HEK293T (cell line): ENCODE measurements around the gene GPRC5D.
A peak's percentile ranks its signal among the peaks of the same experiment; 100 is the strongest.

ENCODE experiments used
- CTCF ChIA-PET: fragments of 350-600 bp; formaldehyde crosslinking; extraction: SDS; loops from one replicate; lab custom pipeline; 2021; ENCODE audit warnings: antibody characterized with exemption, inconsistent platforms; lab: Yijun Ruan, JAX
- POLR2A ChIA-PET: fragments of 350-600 bp; formaldehyde crosslinking; extraction: SDS; loops from one replicate; lab custom pipeline; 2020; ENCODE audit warnings: antibody characterized with exemption, inconsistent platforms; lab: Yijun Ruan, JAX
- DNase-seq: peaks from one replicate; pipeline ENCODE4 v3.0.0; 2012; ENCODE audit warnings: mixed read lengths; ENCODE audit errors: extremely low spot score
- ARNT ChIP-seq: fragments of 450-650 bp; IDR thresholded peaks from 2 replicates; pipeline ENCODE4 v1.6.1; 2017; ENCODE audit warnings: mild to moderate bottlenecking
- BHLHE40 ChIP-seq: fragments of 450-650 bp; IDR thresholded peaks from 2 replicates; pipeline ENCODE4 v1.6.1; 2016; ENCODE audit warnings: mild to moderate bottlenecking, moderate library complexity, borderline replicate concordance
- CTBP1 ChIP-seq: fragments of 450-650 bp; IDR thresholded peaks from 2 replicates; pipeline ENCODE4 v1.6.1; 2016; ENCODE audit warnings: borderline replicate concordance
- ELF4 ChIP-seq: fragments of 450-650 bp; IDR thresholded peaks from 2 replicates; pipeline ENCODE4 v1.6.1; 2017; ENCODE audit warnings: antibody characterized with exemption
- FOXA1 ChIP-seq: fragments of 450-650 bp; IDR thresholded peaks from 2 replicates; pipeline ENCODE4 v1.6.1; 2016; ENCODE audit warnings: mild to moderate bottlenecking
- FOXK2 ChIP-seq: fragments of 450-650 bp; IDR thresholded peaks from 2 replicates; pipeline ENCODE4 v1.6.1; 2016; ENCODE audit warnings: mild to moderate bottlenecking
- FOXM1 ChIP-seq: fragments of 450-650 bp; IDR thresholded peaks from 2 replicates; pipeline ENCODE4 v1.6.1; 2017; ENCODE audit warnings: mild to moderate bottlenecking, borderline replicate concordance
- HDGF ChIP-seq: fragments of 450-650 bp; IDR thresholded peaks from 2 replicates; pipeline ENCODE4 v1.6.1; 2017; ENCODE audit warnings: antibody characterized with exemption, borderline replicate concordance
- L3MBTL2 ChIP-seq: fragments of 450-650 bp; conservative IDR thresholded peaks from 2 replicates; pipeline ENCODE4 v1.6.1; 2016; ENCODE audit warnings: mild to moderate bottlenecking
- LEF1 ChIP-seq: fragments of 450-650 bp; IDR thresholded peaks from 2 replicates; pipeline ENCODE4 v1.6.1; 2017; ENCODE audit warnings: mild to moderate bottlenecking, borderline replicate concordance
- NFRKB ChIP-seq: fragments of 450-650 bp; IDR thresholded peaks from 2 replicates; pipeline ENCODE4 v1.6.1; 2016; ENCODE audit warnings: mild to moderate bottlenecking, moderate library complexity
- PKNOX1 ChIP-seq: fragments of 450-650 bp; IDR thresholded peaks from 2 replicates; pipeline ENCODE4 v1.6.1; 2016
- SP1 ChIP-seq: fragments of 450-650 bp; IDR thresholded peaks from 2 replicates; pipeline ENCODE4 v1.6.1; 2017
- SUZ12 ChIP-seq: fragments of 450-650 bp; IDR thresholded peaks from 2 replicates; pipeline ENCODE4 v1.6.1; 2016; ENCODE audit warnings: mild to moderate bottlenecking
- TARDBP ChIP-seq: fragments of 450-650 bp; IDR thresholded peaks from 2 replicates; pipeline ENCODE4 v1.6.1; 2016
- ZNF384 ChIP-seq: fragments of 450-650 bp; IDR thresholded peaks from 2 replicates; pipeline ENCODE4 v1.6.1; 2016

The GPRC5D gene

GRCh38 chr12:12916135-12916944, 35.6 kb downstream of the GPRC5D start:
- ChIA-PET CTCF (interaction anchor here (0.6 to 2.9 kb wide), 23 partner anchors 8 to 340 kb away, joined by 3 to 17 read pairs (median 4); partner anchors contain the start of genes FAM234B and GPRC5A), POLR2A (interaction anchor here (0.9 kb wide), 1 partner anchor 38 kb away, joined by 3 read pairs; no protein-coding TSS in a partner anchor)
- TF ChIP-seq ZNF384 (no peak), BHLHE40 (no peak), SP1 (no peak), PKNOX1 (no peak), L3MBTL2 (0 out of 2 replicates have a peak, but pooled peaks have one; percentile 17), NFRKB (no peak)
- peak; percentile 84 for DNase-seq

GRCh38 chr12:12915656-12916055, 36.3 kb downstream of the GPRC5D start:
- CTCF ChIA-PET: interaction anchor here (0.6 to 2.9 kb wide), 18 partner anchors 17 to 1246 kb away, joined by 3 to 17 read pairs (median 4); partner anchors contain the start of genes FAM234B and GPRC5A
- POLR2A ChIA-PET: no interaction called here
- no peak for DNase-seq
- no peak for TF ChIP-seq BHLHE40
- no peak for TF ChIP-seq SUZ12
- no peak for TF ChIP-seq ELF4
- no peak for TF ChIP-seq PKNOX1
- TF ChIP-seq CTBP1: no peak
- TF ChIP-seq TARDBP: no peak
- no peak for TF ChIP-seq SP1
- no peak for TF ChIP-seq FOXK2
- TF ChIP-seq ZNF384: no peak
- no peak for TF ChIP-seq FOXM1

GRCh38 chr12:12912711-12913110, 39.3 kb downstream of the GPRC5D start:
- POLR2A ChIA-PET: interaction anchor here (1.0 to 2.4 kb wide), 2 partner anchors 22 to 126 kb away, joined by 3 to 8 read pairs; partner anchors contain the start of gene GPRC5A
- CTCF ChIA-PET: no interaction called here

GRCh38 chr12:12909995-12910420, 42.0 kb downstream of the GPRC5D start:
- no peak for DNase-seq
- ChIA-PET CTCF (interaction anchor here (0.7 to 1.1 kb wide), 2 partner anchors 76 to 473 kb away, joined by 3 to 4 read pairs; no protein-coding TSS in a partner anchor), POLR2A (interaction anchor here (0.5 to 1.0 kb wide), 2 partner anchors 80 to 122 kb away, joined by 3 to 5 read pairs; no protein-coding TSS in a partner anchor)
- TF ChIP-seq SUZ12 (no peak), LEF1 (no peak), NFRKB (no peak), ELF4 (no peak), SP1 (no peak), HDGF (no peak), FOXM1 (no peak), ARNT (no peak), FOXA1 (no peak), TARDBP (no peak), PKNOX1 (no peak), L3MBTL2 (no peak), CTBP1 (no peak), ZNF384 (no peak), FOXK2 (no peak), BHLHE40 (no peak)

More at GRCh38 chr12:12912711-12913110, 39.3 kb downstream of the GPRC5D start:
- DNase-seq: no peak
- TF ChIP-seq L3MBTL2 (no peak), ARNT (no peak), LEF1 (no peak), FOXA1 (no peak), ZNF384 (no peak), HDGF (no peak), NFRKB (no peak), BHLHE40 (no peak), ELF4 (no peak)

- ChIA-PET POLR2A (interaction anchor here (1.0 kb wide), 1 partner anchor 122 kb away, joined by 3 read pairs; no protein-coding TSS in a partner anchor), CTCF (interaction anchor here (0.7 to 1.1 kb wide), 2 partner anchors 77 to 473 kb away, joined by 3 to 4 read pairs; no protein-coding TSS in a partner anchor)
- TF ChIP-seq TARDBP (no peak), ARNT (no peak), FOXM1 (no peak), SUZ12 (no peak)
- no peak for DNase-seq
Observed at GRCh38 chr12:12909228-12909994, 42.6 kb downstream of the GPRC5D start.
